Stimulated activated CD8-positive, alpha-beta memory T cell treated with anti-CD3 and anti-CD28 coated beads, Interleukin-4, amount 100 ng/mL, for 24 hours (primary cell): ENCODE measurements around the gene HNRNPA2B1.
"Not testable (repeated sequence)": the region's sequence is repeated elsewhere in the genome, so short reads cannot be mapped to it uniquely, and the experiment has no call there.

Source experiments
- DNase-seq: peaks from one replicate; pipeline ENCODE4 v3.0.0-alpha.2; 2020; ENCODE audit warnings: low read depth

HNRNPA2B1 gene

GRCh38 chr7:26185131-26185843 lies 15.3 kb downstream of the HNRNPA2B1 start:
- DNase-seq = no peak

- DNase-seq = not testable (repeated sequence)
Measured at GRCh38 chr7:26184281-26185101, 16.1 kb downstream of the HNRNPA2B1 start.

GRCh38 chr7:26183545-26184280 lies 16.8 kb downstream of the HNRNPA2B1 start:
- DNase-seq = no peak

GRCh38 chr7:26182706-26183105 lies 17.8 kb downstream of the HNRNPA2B1 start:
- DNase-seq = no peak

GRCh38 chr7:26182283-26182682 lies 18.3 kb downstream of the HNRNPA2B1 start:
- DNase-seq = no peak

GRCh38 chr7:26181474-26182227 lies 18.9 kb downstream of the HNRNPA2B1 start:
- DNase-seq = no peak

- no peak for DNase-seq
Measured at GRCh38 chr7:26180792-26181198, 19.8 kb downstream of the HNRNPA2B1 start.

GRCh38 chr7:26179826-26180497 lies 20.6 kb downstream of the HNRNPA2B1 start:
- no peak for DNase-seq

- DNase-seq = no peak
Measured at GRCh38 chr7:26179422-26179821, 21.1 kb downstream of the HNRNPA2B1 start.

GRCh38 chr7:26178272-26178960 lies 22.1 kb downstream of the HNRNPA2B1 start:
- no peak for DNase-seq

- not testable (repeated sequence) for DNase-seq
Measured at GRCh38 chr7:26177269-26177668, 23.3 kb downstream of the HNRNPA2B1 start.

- DNase-seq = not testable (repeated sequence)
Measured at GRCh38 chr7:26176696-26177095, 23.9 kb downstream of the HNRNPA2B1 start.

- not testable (repeated sequence) for DNase-seq
Measured at GRCh38 chr7:26175903-26176302, 24.6 kb downstream of the HNRNPA2B1 start.

- DNase-seq = no peak
Measured at GRCh38 chr7:26172048-26172447, 28.5 kb downstream of the HNRNPA2B1 start.

GRCh38 chr7:26171601-26172000 lies 28.9 kb downstream of the HNRNPA2B1 start:
- no peak for DNase-seq

GRCh38 chr7:26170663-26171062 lies 29.9 kb downstream of the HNRNPA2B1 start:
- DNase-seq = no peak

GRCh38 chr7:26169271-26169670 lies 31.3 kb downstream of the HNRNPA2B1 start:
- no peak for DNase-seq

- no peak for DNase-seq
Measured at GRCh38 chr7:26168458-26169023, 32.0 kb downstream of the HNRNPA2B1 start.

- DNase-seq = no peak
Measured at GRCh38 chr7:26167303-26167934, 33.1 kb downstream of the HNRNPA2B1 start.
